Type B pancreatic cell (in vitro differentiated cells): ENCODE data around the gene PIGW. TPM values are rescaled to one million over a fixed set of nuclear protein-coding genes. Genes with fewer than 3 reads are reported as not detected.

Source experiments
- DNase-seq: peaks from one replicate; pipeline ENCODE4 v3.0.0; 2021; ENCODE audit warnings: mixed read lengths; ENCODE audit not compliant: unreplicated experiment; ENCODE audit errors: extremely low spot score
- H3K27ac Mint-ChIP-seq: 2 replicates; pipeline ENCODE4 v1.8.0; 2021; ENCODE audit warnings: mild to moderate bottlenecking, mixed read lengths
- H3K27me3 Mint-ChIP-seq: 2 replicates; pipeline ENCODE4 v1.8.0; 2021; ENCODE audit warnings: mixed read lengths
- H3K36me3 Mint-ChIP-seq: 2 replicates; pipeline ENCODE4 v1.8.0; 2021; ENCODE audit warnings: mixed read lengths
- H3K4me1 Mint-ChIP-seq: one replicate; pipeline ENCODE4 v1.8.0; 2021; ENCODE audit warnings: mixed read lengths; ENCODE audit not compliant: unreplicated experiment
- H3K4me3 Mint-ChIP-seq: 2 replicates; pipeline ENCODE4 v1.8.0; 2021; ENCODE audit warnings: mild to moderate bottlenecking, mixed read lengths
- H3K9me3 Mint-ChIP-seq: 2 replicates; pipeline ENCODE4 v1.8.0; 2021; ENCODE audit warnings: mixed read lengths
- CTCF ChIP-seq: fragments of 200-600 bp; sonication (generic); conservative IDR thresholded peaks from 2 replicates; pipeline ENCODE4 v1.5.0; 2021; ENCODE audit warnings: antibody characterized with exemption, mild to moderate bottlenecking
- total RNA-seq: library from RNA; stranded (reverse); gene quantifications from 2 replicates; pipeline ENCODE4 v1.2.1, GENCODE V29; 2021; ENCODE audit warnings: low replicate concordance

The PIGW gene
- total RNA-seq, 1 donor from 2014 or later = 13.5 TPM

- no peak for TF ChIP-seq CTCF
These were observed 40.8 kb upstream of the PIGW start for GRCh38 chr17:36493956-36494355.

GRCh38 chr17:36494674-36495073 lies 40.1 kb upstream of the PIGW start:
- Mint-ChIP-seq H3K27me3 (no peaks in the 10 kb centered on the region), H3K4me3 (no peak overlapping the region), H3K36me3 (peaks cover 32% of the 10 kb centered on the region), H3K27ac (no peak overlapping the region), H3K9me3 (no peaks in the 10 kb centered on the region), H3K4me1 (peaks cover 24% of the 10 kb centered on the region)
- DNase-seq = no peak
- no peak for TF ChIP-seq CTCF

More at GRCh38 chr17:36493956-36494355, 40.8 kb upstream of the PIGW start:
- Mint-ChIP-seq H3K4me1 (peaks cover 26% of the 10 kb centered on the region), H3K4me3 (no peak overlapping the region), H3K27ac (peak overlapping the region; percentile 23), H3K36me3 (peaks cover 36% of the 10 kb centered on the region), H3K27me3 (no peaks in the 10 kb centered on the region), H3K9me3 (no peaks in the 10 kb centered on the region)
- no peak for DNase-seq

- Mint-ChIP-seq H3K27ac (peak overlapping the region; percentile 2), H3K9me3 (no peaks in the 10 kb centered on the region), H3K27me3 (no peaks in the 10 kb centered on the region), H3K36me3 (peaks cover 28% of the 10 kb centered on the region), H3K4me1 (peaks cover 24% of the 10 kb centered on the region), H3K4me3 (no peak overlapping the region)
- no peak for DNase-seq
- TF ChIP-seq CTCF = no peak
These were observed 39.7 kb upstream of the PIGW start for GRCh38 chr17:36495076-36495578.

- no peak for TF ChIP-seq CTCF
- no peak for DNase-seq
- H3K9me3 Mint-ChIP-seq = no peaks in the 10 kb centered on the region
- H3K27me3 Mint-ChIP-seq = no peaks in the 10 kb centered on the region
- peaks cover 25% of the 10 kb centered on the region for H3K36me3 Mint-ChIP-seq
- H3K4me3 Mint-ChIP-seq = no peak overlapping the region
- H3K27ac Mint-ChIP-seq = no peak overlapping the region
- H3K4me1 Mint-ChIP-seq = peaks cover 24% of the 10 kb centered on the region
These were observed 38.6 kb upstream of the PIGW start for GRCh38 chr17:36496018-36496789.

- Mint-ChIP-seq H3K27me3 (no peaks in the 10 kb centered on the region), H3K4me3 (no peak overlapping the region), H3K9me3 (no peaks in the 10 kb centered on the region), H3K36me3 (peaks cover 14% of the 10 kb centered on the region), H3K4me1 (peaks cover 19% of the 10 kb centered on the region), H3K27ac (no peak overlapping the region)
- TF ChIP-seq CTCF = no peak
- DNase-seq = no peak
These were observed 36.6 kb upstream of the PIGW start for GRCh38 chr17:36498155-36498554.
